ENCODE results near the gene CDH16. TPM values are rescaled to one million over a fixed set of nuclear protein-coding genes. Genes with fewer than 3 reads are reported as not detected.
"Not testable (repeated sequence)": the region's sequence is repeated elsewhere in the genome, so short reads cannot be mapped to it uniquely, and the experiment has no call there.

Gene CDH16
- total and polyA plus RNA-seq, 3 experiments from 2014 or later, result not detected

- peak overlapping the region in 1 of 8 donors; percentile 1 for H3K27ac Mint-ChIP-seq
- Histone ChIP-seq H3K36me3 (ENCODE audit: insufficient read depth, low read length) (peaks cover 7% of the 10 kb centered on the region), H3K27me3 (ENCODE audit: insufficient read depth, low read length, poor library complexity, severe bottlenecking) (peaks cover 12% of the 10 kb centered on the region), H3K4me3 (ENCODE audit: low read length) (no peak overlapping the region), H3K4me1 (ENCODE audit: insufficient read depth, low read length) (peaks cover 7% of the 10 kb centered on the region), H3K9me3 (ENCODE audit: low read length) (no peaks in the 10 kb centered on the region), H3K27ac (ENCODE audit: low read depth, low read length) (no peak overlapping the region)
- no peak for DNase-seq
- peaks cover 13 to 25% (median 15%) of the 10 kb centered on the region in 3 donors for H3K4me1 Mint-ChIP-seq
- CTCF ChIA-PET, result no interaction called here
- H3K36me3 Mint-ChIP-seq, result peaks cover 4 to 24% (median 5%) of the 10 kb centered on the region in 3 donors
- H3K9me3 Mint-ChIP-seq, result peaks cover 0 to 3% (median 0%) of the 10 kb centered on the region in 5 donors
- no peak overlapping the region for H3K4me3 Mint-ChIP-seq
- POLR2A ChIA-PET, result no interaction called here
- peaks cover 13 to 32% of the 10 kb centered on the region in 2 donors for H3K27me3 Mint-ChIP-seq
Observed at GRCh38 chr16:66946541-66946940, 27.9 kb upstream of the CDH16 start.

GRCh38 chr16:66945939-66946338 lies 27.3 kb upstream of the CDH16 start:
- peaks cover 7% of the 10 kb centered on the region for H3K4me1 ChIP-seq (ENCODE audit: insufficient read depth, low read length)
- no peaks in the 10 kb centered on the region for H3K9me3 Mint-ChIP-seq
- H3K4me3 ChIP-seq (ENCODE audit: low read length), result no peak overlapping the region
- H3K36me3 Mint-ChIP-seq, result peaks cover 0 to 30% (median 5%) of the 10 kb centered on the region in 3 donors
- peaks cover 13 to 25% (median 15%) of the 10 kb centered on the region in 3 donors for H3K4me1 Mint-ChIP-seq
- ChIA-PET CTCF (no interaction called here), POLR2A (no interaction called here)
- no peak for DNase-seq
- H3K27ac Mint-ChIP-seq, result no peak overlapping the region
- peaks cover 12% of the 10 kb centered on the region for H3K36me3 ChIP-seq (ENCODE audit: insufficient read depth, low read length)
- no peaks in the 10 kb centered on the region for H3K9me3 ChIP-seq (ENCODE audit: low read length)
- H3K27me3 Mint-ChIP-seq, result peaks cover 13 to 26% of the 10 kb centered on the region in 2 donors
- no peak overlapping the region for H3K27ac ChIP-seq (ENCODE audit: low read depth, low read length)
- no peak overlapping the region for H3K4me3 Mint-ChIP-seq
- H3K27me3 ChIP-seq (ENCODE audit: insufficient read depth, low read length, poor library complexity, severe bottlenecking), result peaks cover 10% of the 10 kb centered on the region

GRCh38 chr16:66944971-66945370 lies 26.3 kb upstream of the CDH16 start:
- H3K4me3 ChIP-seq (ENCODE audit: low read length); H3K9me3 ChIP-seq (ENCODE audit: low read length); POLR2A ChIA-PET; H3K9me3 Mint-ChIP-seq; H3K27ac Mint-ChIP-seq; H3K27ac ChIP-seq (ENCODE audit: low read depth, low read length); DNase-seq; H3K4me3 Mint-ChIP-seq; CTCF ChIA-PET; H3K4me1 ChIP-seq (ENCODE audit: insufficient read depth, low read length): not testable (repeated sequence)
- Histone ChIP-seq H3K27me3 (ENCODE audit: insufficient read depth, low read length, poor library complexity, severe bottlenecking) (peaks cover 10% of the 10 kb centered on the region), H3K36me3 (ENCODE audit: insufficient read depth, low read length) (peaks cover 19% of the 10 kb centered on the region)
- peaks cover 9 to 19% of the 10 kb centered on the region in 2 donors for H3K27me3 Mint-ChIP-seq
- peaks cover 13 to 25% (median 15%) of the 10 kb centered on the region in 3 donors for H3K4me1 Mint-ChIP-seq
- peaks cover 0 to 40% (median 5%) of the 10 kb centered on the region in 3 donors for H3K36me3 Mint-ChIP-seq

- ChIA-PET CTCF (interaction anchor here (0.8 to 1.0 kb wide), 2 partner anchors 17 to 20 kb away, joined by 3 read pairs; partner anchors contain the start of gene CES3), POLR2A (interaction anchor here (0.9 kb wide), 1 partner anchor 9 kb away, joined by 3 read pairs; no protein-coding TSS in a partner anchor)
- Histone ChIP-seq H3K36me3 (ENCODE audit: insufficient read depth, low read length) (peaks cover 19% of the 10 kb centered on the region), H3K9me3 (ENCODE audit: low read length) (no peaks in the 10 kb centered on the region), H3K27ac (ENCODE audit: low read depth, low read length) (no peak overlapping the region), H3K4me1 (ENCODE audit: insufficient read depth, low read length) (peaks cover 7% of the 10 kb centered on the region), H3K4me3 (ENCODE audit: low read length) (no peak overlapping the region), H3K27me3 (ENCODE audit: insufficient read depth, low read length, poor library complexity, severe bottlenecking) (peaks cover 2% of the 10 kb centered on the region)
- H3K27me3 Mint-ChIP-seq, result peaks cover 5 to 10% of the 10 kb centered on the region in 2 donors
- no peak for DNase-seq
- H3K27ac Mint-ChIP-seq, result no peak overlapping the region
- H3K4me3 Mint-ChIP-seq, result no peak overlapping the region
- H3K36me3 Mint-ChIP-seq, result peaks cover 0 to 48% (median 8%) of the 10 kb centered on the region in 3 donors
- H3K4me1 Mint-ChIP-seq, result peaks cover 13 to 19% (median 15%) of the 10 kb centered on the region in 3 donors
- H3K9me3 Mint-ChIP-seq, result no peaks in the 10 kb centered on the region
Observed at GRCh38 chr16:66944054-66944441, 25.4 kb upstream of the CDH16 start.

DNA sequence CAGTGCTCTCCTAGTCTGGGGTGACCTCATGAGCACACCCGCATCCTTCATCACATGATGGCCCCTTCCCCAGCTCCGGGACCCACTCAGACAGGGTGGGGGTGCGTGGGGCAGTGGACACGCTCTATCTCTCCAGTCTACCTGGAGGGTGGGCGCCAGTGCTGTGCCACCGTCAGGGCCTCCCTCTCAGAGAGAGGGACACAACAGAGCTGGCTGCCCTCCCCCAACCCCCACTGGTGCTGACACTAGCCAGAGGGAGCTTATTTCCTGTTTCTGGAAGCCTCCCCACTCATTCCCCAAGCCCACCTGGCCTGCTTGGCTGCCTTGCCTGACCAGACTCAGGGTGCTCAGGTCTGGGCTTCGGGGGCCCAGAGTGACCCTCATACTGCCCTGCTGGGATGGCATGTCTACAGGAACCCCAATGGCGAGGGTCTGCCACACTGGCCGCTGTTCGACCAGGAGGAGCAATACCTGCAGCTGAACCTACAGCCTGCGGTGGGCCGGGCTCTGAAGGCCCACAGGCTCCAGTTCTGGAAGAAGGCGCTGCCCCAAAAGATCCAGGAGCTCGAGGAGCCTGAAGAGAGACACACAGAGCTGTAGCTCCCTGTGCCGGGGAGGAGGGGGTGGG lies 24.9 kb upstream of the CDH16 start:
- ChIA-PET CTCF (interaction anchor here (1.0 to 1.3 kb wide), 3 partner anchors 11 to 63 kb away, joined by 3 read pairs; partner anchors contain the start of genes CES3 and PDP2), POLR2A (interaction anchor here (0.9 kb wide), 1 partner anchor 9 kb away, joined by 3 read pairs; no protein-coding TSS in a partner anchor)
- Mint-ChIP-seq H3K4me1 (peaks cover 13 to 19% (median 13%) of the 10 kb centered on the region in 3 donors), H3K36me3 (peaks cover 0 to 53% (median 8%) of the 10 kb centered on the region in 3 donors), H3K9me3 (no peaks in the 10 kb centered on the region), H3K4me3 (no peak overlapping the region), H3K27ac (no peak overlapping the region), H3K27me3 (peaks cover 0 to 5% of the 10 kb centered on the region in 2 donors)
- no peaks in the 10 kb centered on the region for H3K9me3 ChIP-seq (ENCODE audit: low read length)
- H3K4me3 ChIP-seq (ENCODE audit: low read length), result no peak overlapping the region
- peaks cover 4% of the 10 kb centered on the region for H3K4me1 ChIP-seq (ENCODE audit: insufficient read depth, low read length)
- no peaks in the 10 kb centered on the region for H3K27me3 ChIP-seq (ENCODE audit: insufficient read depth, low read length, poor library complexity, severe bottlenecking)
- H3K36me3 ChIP-seq (ENCODE audit: insufficient read depth, low read length), result peaks cover 19% of the 10 kb centered on the region
- no peak for DNase-seq
- no peak overlapping the region for H3K27ac ChIP-seq (ENCODE audit: low read depth, low read length)

GRCh38 chr16:66942981-66943380 lies 24.3 kb upstream of the CDH16 start:
- CTCF ChIA-PET, result interaction anchor here (1.0 to 1.3 kb wide), 2 partner anchors 11 to 62 kb away, joined by 3 read pairs; partner anchors contain the start of gene PDP2
- Histone ChIP-seq H3K27ac (ENCODE audit: low read depth, low read length) (no peak overlapping the region), H3K9me3 (ENCODE audit: low read length) (no peaks in the 10 kb centered on the region), H3K4me3 (ENCODE audit: low read length) (no peak overlapping the region), H3K36me3 (ENCODE audit: insufficient read depth, low read length) (peaks cover 19% of the 10 kb centered on the region), H3K27me3 (ENCODE audit: insufficient read depth, low read length, poor library complexity, severe bottlenecking) (no peaks in the 10 kb centered on the region), H3K4me1 (ENCODE audit: insufficient read depth, low read length) (no peaks in the 10 kb centered on the region)
- Mint-ChIP-seq H3K4me3 (no peak overlapping the region), H3K27ac (peak overlapping the region in 1 of 8 donors; percentile 61), H3K9me3 (no peaks in the 10 kb centered on the region), H3K36me3 (peaks cover 0 to 59% (median 8%) of the 10 kb centered on the region in 3 donors), H3K27me3 (no peaks in the 10 kb centered on the region), H3K4me1 (peaks cover 7 to 15% (median 8%) of the 10 kb centered on the region in 3 donors)
- POLR2A ChIA-PET, result interaction anchor here (0.9 kb wide), 1 partner anchor 10 kb away, joined by 3 read pairs; no protein-coding TSS in a partner anchor
- DNase-seq, result no peak

DNA sequence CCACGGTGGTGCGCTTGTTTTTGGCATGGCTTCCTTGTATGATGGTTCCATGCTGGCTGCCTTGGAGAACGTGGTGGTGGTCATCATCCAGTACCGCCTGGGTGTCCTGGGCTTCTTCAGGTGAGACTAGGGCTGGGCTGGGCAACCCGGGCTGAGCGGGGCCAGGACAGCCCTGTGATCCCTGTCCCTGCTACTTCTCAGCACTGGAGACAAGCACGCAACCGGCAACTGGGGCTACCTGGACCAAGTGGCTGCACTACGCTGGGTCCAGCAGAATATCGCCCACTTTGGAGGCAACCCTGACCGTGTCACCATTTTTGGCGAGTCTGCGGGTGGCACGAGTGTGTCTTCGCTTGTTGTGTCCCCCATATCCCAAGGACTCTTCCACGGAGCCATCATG lies 21.6 kb upstream of the CDH16 start:
- DNase-seq, result no peak
- Mint-ChIP-seq H3K9me3 (no peaks in the 10 kb centered on the region), H3K4me3 (no peak overlapping the region), H3K36me3 (peaks cover 0 to 71% (median 11%) of the 10 kb centered on the region in 3 donors), H3K27me3 (no peaks in the 10 kb centered on the region), H3K4me1 (peaks cover 20 to 34% (median 23%) of the 10 kb centered on the region in 3 donors), H3K27ac (no peak overlapping the region)
- ChIA-PET CTCF (no interaction called here), POLR2A (no interaction called here)
- no peaks in the 10 kb centered on the region for H3K27me3 ChIP-seq (ENCODE audit: insufficient read depth, low read length, poor library complexity, severe bottlenecking)
- H3K27ac ChIP-seq (ENCODE audit: low read depth, low read length), result no peak overlapping the region
- H3K4me1 ChIP-seq (ENCODE audit: insufficient read depth, low read length), result peaks cover 14% of the 10 kb centered on the region
- peaks cover 19% of the 10 kb centered on the region for H3K36me3 ChIP-seq (ENCODE audit: insufficient read depth, low read length)
- no peaks in the 10 kb centered on the region for H3K9me3 ChIP-seq (ENCODE audit: low read length)
- no peak overlapping the region for H3K4me3 ChIP-seq (ENCODE audit: low read length)

DNA sequence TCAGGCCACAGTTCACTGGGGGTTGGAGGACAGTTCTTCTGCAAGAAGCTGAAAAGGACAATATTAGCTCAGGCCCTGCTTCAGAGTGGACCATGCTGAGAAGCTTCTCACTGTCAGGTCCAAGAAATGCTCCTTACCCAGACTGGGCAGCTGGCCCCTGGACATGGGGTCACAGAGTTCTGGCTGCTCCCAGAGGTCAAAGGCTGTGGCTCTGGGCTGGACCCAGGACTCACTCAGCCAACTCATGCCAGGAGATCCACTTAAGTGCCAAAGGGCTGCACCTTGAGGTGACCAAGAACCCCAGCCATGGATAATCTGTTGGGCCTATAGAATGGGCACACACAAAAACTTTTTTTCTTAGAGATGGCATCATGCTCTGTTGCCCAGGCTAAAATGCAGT lies 20.7 kb upstream of the CDH16 start:
- ChIA-PET POLR2A (no interaction called here), CTCF (no interaction called here)
- Mint-ChIP-seq H3K9me3 (no peaks in the 10 kb centered on the region), H3K36me3 (peaks cover 0 to 79% (median 11%) of the 10 kb centered on the region in 3 donors), H3K27me3 (peaks cover 0 to under 1% of the 10 kb centered on the region in 2 donors), H3K4me1 (peaks cover 25 to 42% (median 26%) of the 10 kb centered on the region in 3 donors), H3K27ac (peak overlapping the region in 2 of 8 donors; percentile 37 to 71), H3K4me3 (peak overlapping the region in 1 of 7 donors; percentile 66)
- no peak for DNase-seq
- H3K4me3 ChIP-seq (ENCODE audit: low read length), result no peak overlapping the region
- H3K9me3 ChIP-seq (ENCODE audit: low read length), result no peaks in the 10 kb centered on the region
- no peaks in the 10 kb centered on the region for H3K27me3 ChIP-seq (ENCODE audit: insufficient read depth, low read length, poor library complexity, severe bottlenecking)
- H3K27ac ChIP-seq (ENCODE audit: low read depth, low read length), result no peak overlapping the region
- peaks cover 17% of the 10 kb centered on the region for H3K4me1 ChIP-seq (ENCODE audit: insufficient read depth, low read length)
- peaks cover 19% of the 10 kb centered on the region for H3K36me3 ChIP-seq (ENCODE audit: insufficient read depth, low read length)
